Measurements from ENCODE around the gene MMP17.
"Not testable (repeated sequence)": the region's sequence is repeated elsewhere in the genome, so short reads cannot be mapped to it uniquely, and the experiment has no call there.

Gene MMP17

GRCh38 chr12:131865180-131865875, 37.1 kb downstream of the MMP17 start:
- Mint-ChIP-seq H3K9me3 (no peaks in the 10 kb centered on the region), H3K36me3 (no peaks in the 10 kb centered on the region)

DNA sequence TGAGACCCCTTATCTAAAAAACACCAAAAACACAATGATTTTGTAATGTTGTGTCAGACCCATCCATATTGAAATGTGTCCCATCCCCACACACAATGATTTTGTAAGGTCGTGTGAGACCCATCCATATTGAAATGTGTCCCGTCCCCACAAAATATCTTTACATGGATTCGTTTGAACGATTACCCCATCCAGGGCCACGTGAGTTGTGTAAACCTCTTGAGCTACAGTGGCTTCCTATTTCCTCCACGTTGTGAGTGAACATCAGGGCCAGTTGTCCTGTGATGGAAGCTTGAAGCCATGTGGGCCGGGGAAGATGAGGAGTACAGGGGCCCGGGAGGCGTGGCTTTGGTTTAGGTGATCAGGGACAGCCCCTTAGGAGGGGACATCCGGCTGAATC, 39.3 kb downstream of the MMP17 start:
- no peak for DNase-seq
- Mint-ChIP-seq H3K9me3 (no peaks in the 10 kb centered on the region), H3K4me3 (no peak overlapping the region), H3K36me3 (no peaks in the 10 kb centered on the region), H3K27ac (no peak overlapping the region), H3K4me1 (no peaks in the 10 kb centered on the region), H3K27me3 (peaks cover 0 to 5% of the 10 kb centered on the region in 2 donors)
- no peak for ATAC-seq (replicated peaks)

More at GRCh38 chr12:131865180-131865875, 37.1 kb downstream of the MMP17 start:
- H3K4me1 Mint-ChIP-seq = no peaks in the 10 kb centered on the region
- ATAC-seq (replicated peaks) (no peak), DNase-seq (no peak)
- H3K27me3 Mint-ChIP-seq = peaks cover 5 to 9% of the 10 kb centered on the region in 2 donors
- H3K27ac Mint-ChIP-seq = no peak overlapping the region
- H3K4me3 Mint-ChIP-seq = no peak overlapping the region

- H3K4me3 Mint-ChIP-seq = no peak overlapping the region
Measured at GRCh38 chr12:131867891-131868675, 39.9 kb downstream of the MMP17 start.

DNA sequence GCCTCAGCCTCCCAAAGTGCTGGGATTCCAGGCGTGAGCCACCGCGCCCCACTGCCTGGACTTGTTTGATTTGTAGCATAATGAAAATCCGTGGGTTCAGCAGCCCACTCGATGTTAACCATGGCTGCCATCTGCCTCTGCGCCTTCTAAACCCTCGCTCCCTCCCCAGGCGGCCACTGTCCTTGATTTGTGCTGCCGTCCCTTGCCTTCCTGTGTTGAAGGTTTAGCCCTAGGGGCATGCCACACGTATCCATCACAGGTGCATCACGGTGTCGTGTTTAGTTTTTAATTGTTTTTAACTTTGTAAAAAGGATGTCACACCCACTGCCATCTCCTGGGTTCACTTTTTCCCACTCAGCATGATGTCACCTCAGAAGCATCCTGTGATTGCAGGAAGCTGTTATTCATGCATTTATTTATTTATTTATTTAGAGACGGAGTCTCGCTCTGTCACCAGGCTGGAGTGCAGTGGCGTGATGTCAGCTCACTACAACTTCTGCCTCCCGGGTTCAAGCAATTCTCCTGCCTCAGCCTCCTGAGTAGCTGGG, 41.8 kb downstream of the MMP17 start:
- ATAC-seq (replicated peaks) (no peak), DNase-seq (no peak)
- H3K27me3 Mint-ChIP-seq = peaks cover 0 to 5% of the 10 kb centered on the region in 2 donors
- no peak overlapping the region for H3K4me3 Mint-ChIP-seq
- no peaks in the 10 kb centered on the region for H3K4me1 Mint-ChIP-seq
- H3K36me3 Mint-ChIP-seq = no peaks in the 10 kb centered on the region
- peaks cover 3 to 5% of the 10 kb centered on the region in 2 donors for H3K9me3 Mint-ChIP-seq
- H3K27ac Mint-ChIP-seq = no peak overlapping the region

More at GRCh38 chr12:131867891-131868675, 39.9 kb downstream of the MMP17 start:
- no peak overlapping the region for H3K27ac Mint-ChIP-seq
- H3K36me3 Mint-ChIP-seq = no peaks in the 10 kb centered on the region
- H3K27me3 Mint-ChIP-seq = peaks cover 0 to 5% of the 10 kb centered on the region in 2 donors
- H3K4me1 Mint-ChIP-seq = no peaks in the 10 kb centered on the region
- DNase-seq (no peak), ATAC-seq (replicated peaks) (no peak)
- no peaks in the 10 kb centered on the region for H3K9me3 Mint-ChIP-seq

DNA sequence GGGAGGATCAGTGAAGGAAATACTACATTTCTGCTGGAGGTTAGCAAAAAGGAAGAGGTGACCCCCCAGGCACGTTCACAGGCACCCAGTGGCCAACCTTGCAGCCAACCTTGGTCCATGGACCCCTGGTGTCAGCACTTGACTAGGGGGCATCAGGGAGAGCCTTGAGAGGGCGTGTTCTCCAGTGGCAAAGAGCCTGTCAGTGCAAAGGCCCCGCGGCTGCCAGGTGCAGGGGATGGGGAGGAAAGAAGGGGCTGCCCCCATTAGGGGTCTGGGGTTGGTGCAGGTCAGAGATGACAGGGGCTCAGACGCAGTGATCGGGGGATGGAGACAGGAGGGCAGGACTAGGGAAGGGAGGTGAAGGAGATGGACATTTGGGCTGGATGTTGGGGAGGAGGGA, 43.5 kb downstream of the MMP17 start:
- DNase-seq (no peak), ATAC-seq (replicated peaks) (no peak)
- Mint-ChIP-seq H3K9me3 (peaks cover 3 to 5% of the 10 kb centered on the region in 2 donors), H3K27me3 (peaks cover 0 to 5% of the 10 kb centered on the region in 2 donors), H3K36me3 (no peaks in the 10 kb centered on the region), H3K27ac (no peak overlapping the region), H3K4me3 (no peak overlapping the region), H3K4me1 (no peaks in the 10 kb centered on the region)

- no peak for ATAC-seq (replicated peaks)
- H3K36me3 Mint-ChIP-seq = no peaks in the 10 kb centered on the region
- H3K4me3 Mint-ChIP-seq = no peak overlapping the region
- no peak for DNase-seq
- H3K27ac Mint-ChIP-seq = no peak overlapping the region
- peaks cover 0 to 5% of the 10 kb centered on the region in 2 donors for H3K27me3 Mint-ChIP-seq
- H3K4me1 Mint-ChIP-seq = no peaks in the 10 kb centered on the region
- peaks cover 3 to 5% of the 10 kb centered on the region in 2 donors for H3K9me3 Mint-ChIP-seq
Measured at GRCh38 chr12:131872154-131873051, 44.2 kb downstream of the MMP17 start.

DNA sequence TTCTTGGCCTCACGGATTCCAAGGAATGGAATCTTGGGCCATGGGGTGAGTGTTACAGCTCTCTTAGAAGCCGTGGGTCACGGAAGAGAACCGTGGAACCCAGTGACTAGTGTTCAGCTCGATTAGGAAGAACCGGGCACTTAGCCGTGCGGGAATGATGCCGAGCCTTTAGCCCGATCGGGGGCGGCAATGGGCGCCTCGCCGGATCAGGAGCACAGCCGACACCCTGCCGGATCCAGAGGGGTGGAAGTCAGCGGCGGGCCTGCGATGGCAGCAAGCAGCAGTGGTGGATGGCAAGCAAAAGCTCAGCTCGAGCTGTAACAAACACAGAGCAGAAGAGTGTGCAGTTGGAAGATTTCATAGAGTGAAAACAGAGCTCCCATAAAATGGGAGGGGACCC, 45.1 kb downstream of the MMP17 start:
- DNase-seq (no peak), ATAC-seq (replicated peaks) (no peak)
- H3K27me3 Mint-ChIP-seq = peaks cover 0 to 5% of the 10 kb centered on the region in 2 donors
- peaks cover 3 to 5% of the 10 kb centered on the region in 2 donors for H3K9me3 Mint-ChIP-seq
- H3K27ac Mint-ChIP-seq = no peak overlapping the region
- H3K4me3 Mint-ChIP-seq = no peak overlapping the region
- H3K36me3 Mint-ChIP-seq = no peaks in the 10 kb centered on the region
- no peaks in the 10 kb centered on the region for H3K4me1 Mint-ChIP-seq

GRCh38 chr12:131874972-131875371, 46.8 kb downstream of the MMP17 start:
- not testable (repeated sequence) for H3K36me3 Mint-ChIP-seq; H3K27me3 Mint-ChIP-seq; H3K9me3 Mint-ChIP-seq; DNase-seq; ATAC-seq (replicated peaks); H3K4me1 Mint-ChIP-seq; H3K4me3 Mint-ChIP-seq; H3K27ac Mint-ChIP-seq

GRCh38 chr12:131877216-131877615, 49.0 kb downstream of the MMP17 start:
- not testable (repeated sequence) for H3K4me3 Mint-ChIP-seq; DNase-seq; H3K36me3 Mint-ChIP-seq; ATAC-seq (replicated peaks); H3K27ac Mint-ChIP-seq; H3K9me3 Mint-ChIP-seq; H3K4me1 Mint-ChIP-seq
- H3K27me3 Mint-ChIP-seq = peaks cover 4 to 11% of the 10 kb centered on the region in 2 donors

- ATAC-seq (replicated peaks); H3K36me3 Mint-ChIP-seq; H3K4me1 Mint-ChIP-seq: not testable (repeated sequence)
Measured at GRCh38 chr12:131878436-131878835, 50.2 kb downstream of the MMP17 start.

GRCh38 chr12:131882804-131883520, 54.8 kb downstream of the MMP17 start:
- Mint-ChIP-seq H3K36me3 (peaks cover 1 to 3% of the 10 kb centered on the region in 2 donors), H3K27me3 (peaks cover 4 to 12% of the 10 kb centered on the region in 2 donors), H3K27ac (no peak overlapping the region), H3K9me3 (peaks cover 5 to 7% of the 10 kb centered on the region in 2 donors), H3K4me1 (no peaks in the 10 kb centered on the region), H3K4me3 (no peak overlapping the region)
- no peak for DNase-seq
- ATAC-seq (replicated peaks) = no peak

More at GRCh38 chr12:131878436-131878835, 50.2 kb downstream of the MMP17 start:
- not testable (repeated sequence) for H3K27ac Mint-ChIP-seq, DNase-seq, H3K9me3 Mint-ChIP-seq, H3K4me3 Mint-ChIP-seq
- peaks cover 4 to 12% of the 10 kb centered on the region in 2 donors for H3K27me3 Mint-ChIP-seq

GRCh38 chr12:131883521-131883900, 55.3 kb downstream of the MMP17 start:
- Mint-ChIP-seq H3K27ac (no peak overlapping the region), H3K4me1 (no peaks in the 10 kb centered on the region), H3K27me3 (peaks cover 4 to 14% of the 10 kb centered on the region in 2 donors), H3K36me3 (peaks cover 1 to 3% of the 10 kb centered on the region in 2 donors), H3K4me3 (no peak overlapping the region), H3K9me3 (peaks cover 5 to 7% of the 10 kb centered on the region in 2 donors)
- no peak for ATAC-seq (replicated peaks)
- no peak for DNase-seq

DNA sequence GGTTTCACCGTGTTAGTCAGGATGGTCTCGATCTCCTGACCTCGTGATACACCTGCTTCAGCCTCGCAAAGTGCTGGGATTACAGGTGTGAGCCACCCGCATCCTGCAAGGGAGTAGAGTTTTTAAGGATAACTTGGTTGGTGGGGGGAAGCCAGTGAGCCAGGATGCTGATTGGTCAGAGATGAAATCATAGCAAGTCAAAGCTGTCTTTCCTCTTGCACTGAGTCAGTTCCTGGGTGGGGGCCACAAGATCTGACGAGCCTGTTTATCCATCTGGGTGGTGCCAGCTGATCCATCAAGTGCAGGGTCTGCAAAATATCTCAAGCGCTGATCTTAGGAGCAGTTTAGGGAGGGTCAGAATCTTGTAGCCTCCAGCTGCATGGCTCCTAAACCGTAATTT, 56.9 kb downstream of the MMP17 start:
- peaks cover 4 to 23% of the 10 kb centered on the region in 2 donors for H3K27me3 Mint-ChIP-seq
- not testable (repeated sequence) for ATAC-seq (replicated peaks); H3K4me1 Mint-ChIP-seq; H3K9me3 Mint-ChIP-seq; H3K27ac Mint-ChIP-seq; DNase-seq; H3K36me3 Mint-ChIP-seq; H3K4me3 Mint-ChIP-seq

Data from stimulated activated naive B cell treated with anti-CD40 and anti-IgM and Interleukin-4, amounts not matched to agents 10 μg/mL and 1 μg/mL and 100 μg/mL, for 72 hours (primary cell).